HepG2 (cell line): ENCODE results near the gene PPP1R9B. TPM values are rescaled to one million over a fixed set of nuclear protein-coding genes. Genes with fewer than 3 reads are reported as not detected.

Experiments
- BATF2 ChIP-seq: sonication (generic); formaldehyde crosslinking; IDR thresholded peaks from 2 replicates; pipeline ENCODE4 v1.8.0; 2022; ENCODE audit warnings: mild to moderate bottlenecking, missing genetic modification reagents, moderate library complexity
- CBFB ChIP-seq: sonication (generic); formaldehyde crosslinking; IDR thresholded peaks from 2 replicates; pipeline ENCODE4 v1.4.0; 2020; ENCODE audit warnings: missing genetic modification reagents
- FOSL2 ChIP-seq: sonication (generic); formaldehyde crosslinking; IDR thresholded peaks from 2 replicates; pipeline ENCODE4 v1.4.0; 2020; ENCODE audit warnings: missing genetic modification reagents
- KDM5A ChIP-seq: fragments of 200-600 bp; sonication (generic); IDR thresholded peaks from 2 replicates; pipeline ENCODE4 v1.7.0; 2018; ENCODE audit warnings: antibody characterized with exemption, mild to moderate bottlenecking, low read length, borderline replicate concordance
- NR1H2 ChIP-seq: sonication (generic); formaldehyde crosslinking; IDR thresholded peaks from 2 replicates; pipeline ENCODE4 v1.8.1; 2022; ENCODE audit warnings: low read depth, missing genetic modification reagents, borderline replicate concordance
- PRPF4 ChIP-seq: fragments of 200-400 bp; formaldehyde crosslinking; IDR thresholded peaks from 2 replicates; pipeline ENCODE4 v1.6.1; 2016; ENCODE audit warnings: low read length, low read depth; ENCODE audit not compliant: poor library complexity, severe bottlenecking
- REL ChIP-seq: sonication (generic); formaldehyde crosslinking; conservative IDR thresholded peaks from 2 replicates; pipeline ENCODE4 v1.8.0; 2022; ENCODE audit warnings: mild to moderate bottlenecking, missing genetic modification reagents, moderate library complexity
- ZMAT5 ChIP-seq: sonication (generic); formaldehyde crosslinking; IDR thresholded peaks from 2 replicates; pipeline ENCODE4 v1.5.0; 2020; ENCODE audit warnings: mild to moderate bottlenecking, low read depth, missing genetic modification reagents, borderline replicate concordance
- ZNF20 ChIP-seq: sonication (generic); formaldehyde crosslinking; IDR thresholded peaks from 2 replicates; pipeline ENCODE4 v1.4.0; 2020; ENCODE audit warnings: mild to moderate bottlenecking, moderate library complexity, missing genetic modification reagents
- ZNF232 ChIP-seq: sonication (generic); formaldehyde crosslinking; IDR thresholded peaks from 2 replicates; pipeline ENCODE4 v1.4.0; 2020; ENCODE audit warnings: missing genetic modification reagents, borderline replicate concordance
- ZNF503 ChIP-seq: sonication (generic); formaldehyde crosslinking; IDR thresholded peaks from 2 replicates; pipeline ENCODE4 v1.4.0; 2020; ENCODE audit warnings: missing genetic modification reagents
- ZNF749 ChIP-seq: sonication (generic); formaldehyde crosslinking; IDR thresholded peaks from 2 replicates; pipeline ENCODE4 v1.8.0; 2022; ENCODE audit warnings: mild to moderate bottlenecking, missing genetic modification reagents, moderate library complexity, borderline replicate concordance
- ZSCAN25 ChIP-seq: sonication (generic); formaldehyde crosslinking; IDR thresholded peaks from 2 replicates; pipeline ENCODE4 v1.8.0; 2022; ENCODE audit warnings: mild to moderate bottlenecking, missing genetic modification reagents
- polyA plus RNA-seq, 8 experiments: library from polyadenylated mRNA; depleted of rRNA in 3 of 8; stranded (reverse) in 7 of 8; unstranded in 1 of 8; fragments of >200 nt; fragmentation: Illumina TruSeq in 4 of 8; extraction: Trizol in 4 of 8; gene quantifications; 2 replicates each; pipeline versions ENCODE4 v1.2.1 to v1.2.3, GENCODE V29; 2011 to 2016; ENCODE audit warnings: low read depth in 4 of 8, missing spikeins in 1 of 8, mixed read lengths in 1 of 8; ENCODE audit not compliant: insufficient read depth in 1 of 8
- total RNA-seq, 5 experiments: library from RNA; depleted of rRNA; stranded (reverse); fragments of >200 nt; fragmentation: Illumina TruSeq; extraction: Trizol; gene quantifications; 2 replicates each; pipeline ENCODE4 v1.2.3, GENCODE V29; 2016; ENCODE audit warnings: low read depth in 1 of 5
- TF ChIP-seq, protein P1 (sequence below): sonication (generic); formaldehyde crosslinking; conservative IDR thresholded peaks from 2 replicates; pipeline ENCODE4 v1.4.0; 2020; ENCODE audit warnings: missing genetic modification reagents

Gene PPP1R9B
- total and polyA plus RNA-seq, 2 of the 13 experiments (the other 11 are each of a cell fraction or from before 2014, with no cell fraction given): 9.4 to 15.8 TPM

DNA sequence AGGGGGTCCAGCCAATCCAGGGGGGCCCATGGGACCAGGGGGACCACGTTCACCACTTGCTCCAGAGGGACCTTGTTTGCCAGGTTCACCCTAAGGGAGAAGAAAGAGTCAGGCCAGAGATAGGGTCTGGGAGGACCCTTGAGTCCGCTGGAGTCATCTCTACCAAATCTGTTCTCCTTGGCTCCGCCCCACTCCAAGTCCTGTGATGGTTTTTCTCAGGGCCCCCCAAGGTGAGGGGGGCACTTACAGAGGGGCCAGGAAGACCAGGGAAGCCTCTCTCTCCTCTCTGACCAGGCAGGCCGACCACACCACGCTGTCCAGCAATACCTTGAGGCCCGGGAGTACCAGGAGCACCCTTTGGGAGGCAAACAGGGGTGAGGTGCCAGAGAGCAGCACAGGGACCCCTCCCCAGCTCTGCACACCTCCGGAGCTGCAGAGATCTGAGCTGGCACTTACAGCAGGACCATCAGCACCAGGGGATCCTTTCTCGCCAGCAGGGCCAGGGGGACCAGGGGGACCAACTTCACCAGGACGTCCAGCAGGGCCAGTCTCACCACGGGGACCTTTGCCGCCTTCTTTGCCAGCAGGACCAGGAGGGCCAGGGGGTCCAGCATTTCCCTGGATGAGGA lies 38.6 kb upstream of the PPP1R9B start (continued):
- no peak for TF ChIP-seq ZNF503
- no peak for TF ChIP-seq ZNF749
- TF ChIP-seq ZMAT5 (CRISPR knock-in tag): no peak
- TF ChIP-seq, protein P1, sequence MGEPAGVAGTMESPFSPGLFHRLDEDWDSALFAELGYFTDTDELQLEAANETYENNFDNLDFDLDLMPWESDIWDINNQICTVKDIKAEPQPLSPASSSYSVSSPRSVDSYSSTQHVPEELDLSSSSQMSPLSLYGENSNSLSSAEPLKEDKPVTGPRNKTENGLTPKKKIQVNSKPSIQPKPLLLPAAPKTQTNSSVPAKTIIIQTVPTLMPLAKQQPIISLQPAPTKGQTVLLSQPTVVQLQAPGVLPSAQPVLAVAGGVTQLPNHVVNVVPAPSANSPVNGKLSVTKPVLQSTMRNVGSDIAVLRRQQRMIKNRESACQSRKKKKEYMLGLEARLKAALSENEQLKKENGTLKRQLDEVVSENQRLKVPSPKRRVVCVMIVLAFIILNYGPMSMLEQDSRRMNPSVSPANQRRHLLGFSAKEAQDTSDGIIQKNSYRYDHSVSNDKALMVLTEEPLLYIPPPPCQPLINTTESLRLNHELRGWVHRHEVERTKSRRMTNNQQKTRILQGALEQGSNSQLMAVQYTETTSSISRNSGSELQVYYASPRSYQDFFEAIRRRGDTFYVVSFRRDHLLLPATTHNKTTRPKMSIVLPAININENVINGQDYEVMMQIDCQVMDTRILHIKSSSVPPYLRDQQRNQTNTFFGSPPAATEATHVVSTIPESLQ (CRISPR knock-in tag): no peak
- no peak for TF ChIP-seq REL (CRISPR knock-in tag)
- no peak for TF ChIP-seq ZNF232
- TF ChIP-seq KDM5A: no peak
- no peak for TF ChIP-seq ZNF20 (CRISPR knock-in tag)
- no peak for TF ChIP-seq FOSL2 (CRISPR knock-in tag)
- no peak for TF ChIP-seq CBFB (CRISPR knock-in tag)
- TF ChIP-seq ZSCAN25 (CRISPR knock-in tag): no peak
- no peak for TF ChIP-seq BATF2 (CRISPR knock-in tag)
- TF ChIP-seq NR1H2 (CRISPR knock-in tag): no peak
- TF ChIP-seq PRPF4: no peak
